Activated T-helper 1 cell treated with anti-CD3 and anti-CD28 coated beads, Interleukin-12 subunit alpha, Interleukin-12 subunit beta, Interleukin-2, Interleukin-4 antibody, amounts not matched to agents 30 ng/mL and 10 ng/mL and 1 ng/mL, durations not matched to agents 14 hours and 24 hours and 36 hours (primary cell): ENCODE data around the gene CACNA1D. TPM values are rescaled to one million over a fixed set of nuclear protein-coding genes. Genes with fewer than 3 reads are reported as not detected.

Source experiments
- DNase-seq: peaks from one replicate; pipeline ENCODE4 v3.0.0; 2021; ENCODE audit warnings: low spot score
- H3K27ac Mint-ChIP-seq: one replicate; pipeline ENCODE4 v1.8.0; 2021; ENCODE audit warnings: mild to moderate bottlenecking, mixed read lengths
- H3K27me3 Mint-ChIP-seq: one replicate; pipeline ENCODE4 v1.8.0; 2022; ENCODE audit warnings: mild to moderate bottlenecking, moderate library complexity, mixed read lengths; ENCODE audit not compliant: insufficient read depth
- H3K36me3 Mint-ChIP-seq: one replicate; pipeline ENCODE4 v1.8.0; 2021; ENCODE audit warnings: low read depth, mixed read lengths
- H3K4me1 Mint-ChIP-seq: one replicate; pipeline ENCODE4 v1.8.0; 2021; ENCODE audit warnings: low read depth, mixed read lengths
- H3K4me3 Mint-ChIP-seq: one replicate; pipeline ENCODE4 v1.8.0; 2021; ENCODE audit warnings: mild to moderate bottlenecking, moderate library complexity, mixed read lengths
- H3K9me3 Mint-ChIP-seq: one replicate; pipeline ENCODE4 v1.8.0; 2021; ENCODE audit warnings: mixed read lengths
- intact Hi-C: fragments of 100-400 bp; cut with micrococcal nuclease; formaldehyde crosslinking; loops from one replicate; pipeline ENCODE4 v1.15.1; 2024
- total RNA-seq: library from RNA; stranded (reverse); gene quantifications from 2 replicates; pipeline ENCODE4 v1.2.3, GENCODE V29; 2022

CACNA1D gene
- total RNA-seq, 1 donor from 2014 or later: 0.65 TPM

DNA sequence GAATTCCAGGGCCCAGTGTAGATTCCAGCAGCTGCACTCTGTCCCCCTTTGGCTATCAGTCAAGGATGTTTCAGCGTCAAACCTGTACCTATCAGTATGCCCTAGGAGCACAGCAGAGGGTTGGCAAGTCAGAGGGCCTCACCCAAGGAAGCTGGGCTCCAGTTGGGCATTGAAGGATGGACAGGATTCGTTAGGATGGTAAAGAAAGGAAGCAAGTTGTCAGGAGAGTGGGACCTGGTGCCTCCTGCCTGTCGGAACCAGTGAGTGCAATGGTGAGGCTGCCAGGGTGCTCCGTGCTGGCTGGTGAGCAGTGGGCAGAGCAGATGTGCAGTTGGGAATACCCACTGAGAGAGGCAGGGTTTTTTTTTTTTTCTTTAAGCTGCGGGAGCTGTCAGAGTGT, 194.6 kb downstream of the CACNA1D start:
- Mint-ChIP-seq H3K36me3 (no peaks in the 10 kb centered on the region), H3K27ac (no peak overlapping the region), H3K27me3 (peaks cover 23% of the 10 kb centered on the region), H3K4me3 (no peak overlapping the region), H3K9me3 (no peaks in the 10 kb centered on the region), H3K4me1 (no peaks in the 10 kb centered on the region)
- DNase-seq: no peak
- intact Hi-C loops: no loop called here

DNA sequence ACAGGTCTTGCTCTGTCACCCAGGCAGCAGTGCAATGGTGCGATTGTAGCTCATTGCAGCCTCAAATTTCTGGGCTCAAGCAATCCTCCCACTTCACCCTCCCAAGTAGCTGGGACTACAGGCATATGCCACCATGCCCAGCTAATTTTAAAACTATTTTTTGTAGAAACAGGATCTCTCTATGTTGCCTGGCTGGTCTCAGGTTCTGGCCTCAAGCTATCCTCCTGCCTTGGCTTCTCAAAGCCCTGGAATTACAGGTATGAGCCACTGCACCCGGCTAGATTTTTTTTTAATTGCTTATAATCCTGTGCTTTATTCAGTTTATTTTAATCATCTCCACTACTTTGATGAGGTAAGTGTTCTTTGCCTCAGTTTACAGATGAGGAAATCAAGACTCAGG, 195.3 kb downstream of the CACNA1D start:
- Mint-ChIP-seq H3K4me1 (no peaks in the 10 kb centered on the region), H3K27me3 (peaks cover 21% of the 10 kb centered on the region), H3K27ac (no peak overlapping the region), H3K36me3 (no peaks in the 10 kb centered on the region), H3K9me3 (no peaks in the 10 kb centered on the region), H3K4me3 (no peak overlapping the region)
- intact Hi-C loops: no loop called here
- no peak for DNase-seq

DNA sequence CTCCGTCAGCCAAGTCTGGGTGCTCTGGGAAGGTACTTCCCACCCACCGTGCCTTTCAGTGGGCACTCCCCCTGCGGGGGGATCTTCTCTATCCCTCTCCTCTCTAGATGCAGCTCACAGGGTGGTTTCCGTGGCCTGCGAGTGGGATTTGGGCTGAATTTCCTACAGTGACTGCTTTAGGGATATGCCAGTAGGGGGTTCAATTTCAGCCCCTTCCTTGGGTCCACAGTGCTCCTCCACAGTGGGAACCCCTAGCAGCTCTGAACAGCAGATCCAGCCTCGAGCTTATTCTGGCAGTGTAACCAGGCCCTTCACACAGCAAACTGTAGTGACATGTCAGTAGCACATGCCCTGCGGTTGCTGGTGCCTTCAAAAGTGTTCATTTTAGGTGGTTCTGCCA, 196.1 kb downstream of the CACNA1D start:
- no peaks in the 10 kb centered on the region for H3K9me3 Mint-ChIP-seq
- H3K4me1 Mint-ChIP-seq: no peaks in the 10 kb centered on the region
- H3K27me3 Mint-ChIP-seq: peaks cover 22% of the 10 kb centered on the region
- intact Hi-C loops: no loop called here
- H3K27ac Mint-ChIP-seq: no peak overlapping the region
- H3K36me3 Mint-ChIP-seq: no peaks in the 10 kb centered on the region
- no peak overlapping the region for H3K4me3 Mint-ChIP-seq
- DNase-seq: no peak

DNA sequence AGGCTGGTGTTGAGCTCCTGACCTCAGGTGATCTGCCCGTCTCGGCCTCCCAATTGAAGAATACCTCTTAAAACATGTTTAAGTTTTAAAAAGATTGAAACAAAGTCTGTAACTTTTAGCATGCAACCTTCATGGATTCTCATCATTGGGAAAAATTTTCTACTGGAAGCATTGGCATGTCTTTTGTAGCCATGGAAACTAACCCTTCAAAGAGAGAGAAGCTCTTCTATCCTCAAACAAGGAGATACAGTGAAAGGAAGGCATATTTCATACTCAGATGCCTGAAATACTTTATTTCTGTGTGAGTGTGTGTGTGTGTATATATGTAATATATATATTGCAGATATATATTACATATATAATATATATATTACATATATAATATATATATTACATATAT, 196.9 kb downstream of the CACNA1D start:
- intact Hi-C loops: no loop called here
- peaks cover 20% of the 10 kb centered on the region for H3K27me3 Mint-ChIP-seq
- H3K36me3 Mint-ChIP-seq: no peaks in the 10 kb centered on the region
- no peak for DNase-seq
- no peaks in the 10 kb centered on the region for H3K4me1 Mint-ChIP-seq
- no peak overlapping the region for H3K27ac Mint-ChIP-seq
- H3K4me3 Mint-ChIP-seq: no peak overlapping the region
- H3K9me3 Mint-ChIP-seq: no peaks in the 10 kb centered on the region

GRCh38 chr3:53691885-53692284, 197.5 kb downstream of the CACNA1D start:
- H3K27ac Mint-ChIP-seq: no peak overlapping the region
- no peak overlapping the region for H3K4me3 Mint-ChIP-seq
- H3K36me3 Mint-ChIP-seq: no peaks in the 10 kb centered on the region
- no peaks in the 10 kb centered on the region for H3K9me3 Mint-ChIP-seq
- DNase-seq: no peak
- intact Hi-C loops: no loop called here
- peaks cover 16% of the 10 kb centered on the region for H3K27me3 Mint-ChIP-seq
- H3K4me1 Mint-ChIP-seq: no peaks in the 10 kb centered on the region

DNA sequence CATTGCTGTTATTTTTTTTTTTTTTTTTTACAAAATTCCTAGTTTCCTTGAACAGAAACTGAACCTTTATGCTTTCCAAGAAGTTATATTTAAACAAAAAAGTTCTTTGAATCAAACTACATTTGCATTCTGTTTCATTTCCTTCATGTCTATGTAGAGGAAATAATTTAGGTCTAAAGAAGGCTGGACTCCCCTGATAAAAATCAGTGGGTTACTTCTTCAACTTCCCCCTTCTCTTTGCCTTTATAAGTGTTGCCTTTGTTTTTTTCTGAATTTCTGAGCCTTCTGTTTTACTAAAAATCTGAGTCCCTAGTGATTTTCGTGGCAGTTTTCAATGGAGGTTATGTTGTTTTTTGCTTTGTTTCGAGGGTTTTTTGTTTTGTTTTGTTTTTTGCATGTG, 199.0 kb downstream of the CACNA1D start:
- H3K9me3 Mint-ChIP-seq: no peaks in the 10 kb centered on the region
- no peaks in the 10 kb centered on the region for H3K36me3 Mint-ChIP-seq
- H3K27me3 Mint-ChIP-seq: peaks cover 19% of the 10 kb centered on the region
- no peaks in the 10 kb centered on the region for H3K4me1 Mint-ChIP-seq
- H3K4me3 Mint-ChIP-seq: no peak overlapping the region
- intact Hi-C loops: no loop called here
- no peak overlapping the region for H3K27ac Mint-ChIP-seq
- no peak for DNase-seq

GRCh38 chr3:53694046-53694445, 199.6 kb downstream of the CACNA1D start:
- Mint-ChIP-seq H3K4me1 (no peaks in the 10 kb centered on the region), H3K9me3 (no peaks in the 10 kb centered on the region), H3K27me3 (peaks cover 16% of the 10 kb centered on the region), H3K36me3 (no peaks in the 10 kb centered on the region), H3K27ac (no peak overlapping the region), H3K4me3 (no peak overlapping the region)
- intact Hi-C loops: no loop called here
- no peak for DNase-seq

DNA sequence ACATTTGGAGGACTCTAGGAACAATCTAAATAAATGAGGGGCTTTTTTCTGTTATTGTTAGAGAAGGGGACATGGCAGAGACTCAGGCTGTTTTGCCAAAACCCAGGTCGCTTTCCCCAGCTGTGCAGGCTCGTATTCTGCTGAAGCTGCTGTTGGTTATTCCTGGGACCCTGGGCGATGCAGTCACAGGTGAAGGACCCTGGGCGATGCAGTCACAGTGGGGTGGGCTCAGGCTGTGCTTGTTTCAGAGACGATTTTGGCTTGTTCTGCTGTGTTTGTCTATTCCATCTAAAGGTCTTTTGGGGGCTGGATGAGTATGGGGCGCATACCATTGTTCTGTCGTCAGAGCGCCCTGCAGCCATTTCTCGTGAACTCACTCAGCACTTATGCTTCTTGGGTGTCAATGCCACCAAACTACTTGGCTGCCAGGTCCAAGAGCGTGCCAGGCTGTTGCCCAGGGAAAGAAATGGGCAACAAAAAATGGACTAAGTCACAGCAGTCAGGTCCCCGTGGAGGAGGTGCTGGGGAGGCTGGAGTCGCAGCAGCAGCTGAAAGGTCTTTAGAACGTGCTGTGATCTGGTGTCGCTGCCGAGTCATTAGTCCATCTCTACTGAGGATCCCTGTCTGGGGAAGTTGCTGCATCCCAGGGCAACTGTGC, 200.4 kb downstream of the CACNA1D start:
- H3K36me3 Mint-ChIP-seq: no peaks in the 10 kb centered on the region
- H3K27me3 Mint-ChIP-seq: peaks cover 16% of the 10 kb centered on the region
- intact Hi-C loops: no loop called here
- no peaks in the 10 kb centered on the region for H3K4me1 Mint-ChIP-seq
- no peak overlapping the region for H3K27ac Mint-ChIP-seq
- no peak for DNase-seq
- no peak overlapping the region for H3K4me3 Mint-ChIP-seq
- no peaks in the 10 kb centered on the region for H3K9me3 Mint-ChIP-seq

- intact Hi-C loops: no loop called here
- Mint-ChIP-seq H3K9me3 (no peaks in the 10 kb centered on the region), H3K27ac (no peak overlapping the region), H3K4me1 (no peaks in the 10 kb centered on the region), H3K27me3 (peaks cover 16% of the 10 kb centered on the region), H3K4me3 (no peak overlapping the region), H3K36me3 (no peaks in the 10 kb centered on the region)
- no peak for DNase-seq
Measured at GRCh38 chr3:53695324-53695690, 200.9 kb downstream of the CACNA1D start.

DNA sequence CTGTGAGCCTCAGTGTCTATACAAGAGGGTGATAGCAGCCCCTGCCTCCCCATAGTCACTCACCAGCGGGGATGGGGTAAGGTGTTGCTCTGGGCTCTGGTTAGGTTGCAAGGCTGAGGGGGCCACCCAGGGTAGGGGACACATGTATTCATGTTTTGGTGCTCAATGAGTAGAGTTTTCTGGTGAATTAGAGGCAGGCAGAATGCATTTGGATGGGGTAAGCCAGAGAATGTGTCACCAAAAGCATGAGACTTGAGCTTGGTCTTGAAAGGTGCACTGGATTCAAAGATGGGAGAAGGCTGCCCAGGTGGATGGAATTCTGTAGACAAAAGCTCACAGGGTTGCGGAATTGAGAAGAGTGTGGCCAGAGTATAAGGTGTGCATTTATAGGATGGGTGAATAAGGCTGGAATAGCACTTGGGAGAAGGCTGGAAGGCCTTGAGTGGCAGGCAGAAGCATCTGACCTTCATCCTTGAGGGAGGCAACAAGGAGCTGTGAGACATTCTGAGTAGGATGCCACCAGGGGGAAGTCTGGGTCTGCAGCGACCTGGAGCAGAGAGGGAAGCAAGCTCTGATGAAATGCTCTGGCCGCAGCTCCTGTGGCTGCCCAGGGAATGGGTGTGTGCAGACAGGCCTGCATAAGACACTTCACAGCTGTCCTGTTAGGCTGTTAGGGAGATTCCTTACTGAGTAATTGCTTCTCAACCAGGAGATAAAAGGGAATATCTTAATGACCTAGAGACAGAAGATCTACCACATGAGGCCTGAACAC, 202.2 kb downstream of the CACNA1D start:
- Mint-ChIP-seq H3K4me3 (no peak overlapping the region), H3K27ac (no peak overlapping the region), H3K9me3 (no peaks in the 10 kb centered on the region), H3K36me3 (no peaks in the 10 kb centered on the region), H3K27me3 (peaks cover 14% of the 10 kb centered on the region), H3K4me1 (no peaks in the 10 kb centered on the region)
- no peak for DNase-seq
- intact Hi-C loops: no loop called here

GRCh38 chr3:53700441-53700840, 206.0 kb downstream of the CACNA1D start:
- no peaks in the 10 kb centered on the region for H3K36me3 Mint-ChIP-seq
- no peak for DNase-seq
- no peak overlapping the region for H3K27ac Mint-ChIP-seq
- H3K27me3 Mint-ChIP-seq: peaks cover 10% of the 10 kb centered on the region
- intact Hi-C loops: loop anchor here (10.0 kb wide), 1 partner anchor 156 kb away; no protein-coding TSS in a partner anchor
- no peaks in the 10 kb centered on the region for H3K9me3 Mint-ChIP-seq
- H3K4me1 Mint-ChIP-seq: peaks cover 32% of the 10 kb centered on the region
- no peak overlapping the region for H3K4me3 Mint-ChIP-seq

GRCh38 chr3:53702776-53703530, 208.5 kb downstream of the CACNA1D start:
- peaks cover 3% of the 10 kb centered on the region for H3K27me3 Mint-ChIP-seq
- H3K27ac Mint-ChIP-seq: no peak overlapping the region
- no peak overlapping the region for H3K4me3 Mint-ChIP-seq
- H3K36me3 Mint-ChIP-seq: no peaks in the 10 kb centered on the region
- DNase-seq: no peak
- intact Hi-C loops: loop anchor here (10.0 kb wide), 1 partner anchor 158 kb away; no protein-coding TSS in a partner anchor
- no peaks in the 10 kb centered on the region for H3K9me3 Mint-ChIP-seq
- peaks cover 46% of the 10 kb centered on the region for H3K4me1 Mint-ChIP-seq
